ENCODE measurements around the gene COG2. TPM values are rescaled to one million over a fixed set of nuclear protein-coding genes. Genes with fewer than 3 reads are reported as not detected.

The COG2 gene
- total RNA-seq, 1 experiment from 2014 or later, result 46.9 TPM

DNA sequence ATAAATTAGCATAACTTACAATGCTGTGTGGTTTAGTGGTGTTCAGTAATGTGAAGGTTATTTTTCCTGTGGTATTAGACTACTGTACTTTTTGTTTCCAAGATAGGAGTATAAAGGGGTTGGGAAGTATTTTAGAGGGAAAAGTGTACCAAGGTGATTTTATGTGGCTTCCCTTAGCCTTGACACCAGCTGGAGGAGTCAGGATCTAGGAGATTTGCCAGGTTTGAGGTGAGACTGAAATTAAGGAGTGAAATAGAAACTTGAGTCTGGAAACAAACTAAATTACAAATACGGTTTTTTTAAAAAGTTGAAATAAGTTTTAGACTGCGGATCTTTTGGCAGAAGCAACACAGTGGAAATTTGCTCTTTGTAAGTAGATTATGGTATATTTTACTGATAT, 32.3 kb downstream of the COG2 start:
- ChIA-PET POLR2A (no interaction called here), CTCF (no interaction called here)
- H3K9me3 Mint-ChIP-seq (ENCODE audit: unreplicated experiment), result peaks cover 17% of the 10 kb centered on the region
- no peaks in the 10 kb centered on the region for H3K9me3 ChIP-seq
- no peaks in the 10 kb centered on the region for H3K27me3 Mint-ChIP-seq (ENCODE audit: insufficient read depth, unreplicated experiment)
- peaks cover 52% of the 10 kb centered on the region for H3K36me3 Mint-ChIP-seq (ENCODE audit: insufficient read depth, unreplicated experiment)
- H3K4me1 ChIP-seq, result no peaks in the 10 kb centered on the region
- no TSS peak for BruUV-seq (replicated peaks)
- no peak for DNase-seq
- no peak overlapping the region for H3K4me3 Mint-ChIP-seq (ENCODE audit: unreplicated experiment)
- no peaks in the 10 kb centered on the region for H3K27me3 ChIP-seq (replicated peaks; ENCODE audit: control insufficient read depth, insufficient read depth, low read length)
- TF ChIP-seq, protein P1, sequence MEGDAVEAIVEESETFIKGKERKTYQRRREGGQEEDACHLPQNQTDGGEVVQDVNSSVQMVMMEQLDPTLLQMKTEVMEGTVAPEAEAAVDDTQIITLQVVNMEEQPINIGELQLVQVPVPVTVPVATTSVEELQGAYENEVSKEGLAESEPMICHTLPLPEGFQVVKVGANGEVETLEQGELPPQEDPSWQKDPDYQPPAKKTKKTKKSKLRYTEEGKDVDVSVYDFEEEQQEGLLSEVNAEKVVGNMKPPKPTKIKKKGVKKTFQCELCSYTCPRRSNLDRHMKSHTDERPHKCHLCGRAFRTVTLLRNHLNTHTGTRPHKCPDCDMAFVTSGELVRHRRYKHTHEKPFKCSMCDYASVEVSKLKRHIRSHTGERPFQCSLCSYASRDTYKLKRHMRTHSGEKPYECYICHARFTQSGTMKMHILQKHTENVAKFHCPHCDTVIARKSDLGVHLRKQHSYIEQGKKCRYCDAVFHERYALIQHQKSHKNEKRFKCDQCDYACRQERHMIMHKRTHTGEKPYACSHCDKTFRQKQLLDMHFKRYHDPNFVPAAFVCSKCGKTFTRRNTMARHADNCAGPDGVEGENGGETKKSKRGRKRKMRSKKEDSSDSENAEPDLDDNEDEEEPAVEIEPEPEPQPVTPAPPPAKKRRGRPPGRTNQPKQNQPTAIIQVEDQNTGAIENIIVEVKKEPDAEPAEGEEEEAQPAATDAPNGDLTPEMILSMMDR (IDR thresholded peaks at IDR 0.05; ENCODE audit: insufficient read depth in 1 of 2, low read depth in 1 of 2, low read length in 1 of 2, severe bottlenecking in 1 of 2, unreplicated experiment in 1 of 2), result no peak
- intact Hi-C loops (cut with micrococcal nuclease; ENCODE audit: unreplicated experiment), result no loop called here
- H3K27ac Mint-ChIP-seq (ENCODE audit: unreplicated experiment), result no peak overlapping the region
- H3K4me3 ChIP-seq (ENCODE audit: low read depth, low read length), result no peak overlapping the region
- H3K4me1 Mint-ChIP-seq (ENCODE audit: low read depth, unreplicated experiment), result no peaks in the 10 kb centered on the region
- peaks cover 1% of the 10 kb centered on the region; the same call in 1 of the 2 replicates for H3K36me3 ChIP-seq (ENCODE audit: control insufficient read depth, insufficient read depth, low read length)

DNA sequence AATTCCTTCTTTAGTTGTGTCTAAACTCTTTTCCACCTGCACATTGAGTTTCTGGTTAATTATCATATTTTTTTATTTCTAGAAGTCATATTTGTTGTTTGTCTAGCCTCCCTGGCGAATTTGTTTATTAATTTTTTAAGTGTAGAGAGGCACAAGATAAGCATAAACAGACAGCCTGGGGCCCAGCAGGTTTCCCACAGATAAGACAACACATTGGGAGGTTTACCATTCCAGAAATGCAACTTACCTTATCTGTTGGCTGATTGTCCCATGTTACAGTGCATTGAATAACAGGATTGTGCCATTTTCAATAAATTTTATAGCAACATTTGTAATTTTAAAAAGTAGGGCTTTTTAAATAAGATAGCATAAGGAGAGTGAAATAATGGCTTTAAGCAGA, 34.9 kb downstream of the COG2 start:
- POLR2A ChIA-PET, result no interaction called here
- Mint-ChIP-seq H3K9me3 (ENCODE audit: unreplicated experiment) (peaks cover 17% of the 10 kb centered on the region), H3K27me3 (ENCODE audit: insufficient read depth, unreplicated experiment) (no peaks in the 10 kb centered on the region), H3K27ac (ENCODE audit: unreplicated experiment) (no peak overlapping the region), H3K36me3 (ENCODE audit: insufficient read depth, unreplicated experiment) (peaks cover 45% of the 10 kb centered on the region), H3K4me3 (ENCODE audit: unreplicated experiment) (no peak overlapping the region), H3K4me1 (ENCODE audit: low read depth, unreplicated experiment) (peaks cover 1% of the 10 kb centered on the region)
- Histone ChIP-seq H3K4me1 (no peaks in the 10 kb centered on the region), H3K9me3 (no peaks in the 10 kb centered on the region), H3K4me3 (ENCODE audit: low read depth, low read length) (no peak overlapping the region), H3K36me3 (ENCODE audit: control insufficient read depth, insufficient read depth, low read length) (peaks cover 1% of the 10 kb centered on the region; the same call in 1 of the 2 replicates), H3K27me3 (replicated peaks; ENCODE audit: control insufficient read depth, insufficient read depth, low read length) (no peaks in the 10 kb centered on the region)
- intact Hi-C loops (cut with micrococcal nuclease; ENCODE audit: unreplicated experiment), result no loop called here
- BruUV-seq (replicated peaks), result no TSS peak
- TF ChIP-seq, protein P1 (IDR thresholded peaks at IDR 0.05; ENCODE audit: insufficient read depth in 1 of 2, low read depth in 1 of 2, low read length in 1 of 2, severe bottlenecking in 1 of 2, unreplicated experiment in 1 of 2), result no peak
- CTCF ChIA-PET, result no interaction called here
- no peak for DNase-seq

DNA sequence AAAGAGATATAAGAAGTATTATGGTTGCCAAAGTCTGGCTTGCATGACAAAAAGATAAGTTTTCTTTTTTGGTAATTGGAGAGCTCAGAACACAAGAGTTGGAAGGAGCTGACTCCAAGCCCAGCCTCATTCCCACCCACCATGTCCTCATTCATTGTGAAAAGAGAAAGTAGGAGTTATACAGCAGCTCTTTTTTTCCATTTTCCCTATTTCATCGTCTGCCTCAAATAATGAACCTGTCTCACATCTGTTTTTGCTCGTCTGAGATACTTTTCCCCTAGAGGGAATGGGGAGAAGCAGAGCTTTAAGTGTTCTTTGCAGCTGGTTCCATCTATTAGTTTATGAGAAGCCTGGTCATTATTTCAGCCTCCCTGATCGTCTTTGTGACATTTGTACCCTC, 36.9 kb downstream of the COG2 start:
- DNase-seq, result no peak
- Mint-ChIP-seq H3K27ac (ENCODE audit: unreplicated experiment) (no peak overlapping the region), H3K36me3 (ENCODE audit: insufficient read depth, unreplicated experiment) (peaks cover 51% of the 10 kb centered on the region), H3K9me3 (ENCODE audit: unreplicated experiment) (peaks cover 17% of the 10 kb centered on the region), H3K4me3 (ENCODE audit: unreplicated experiment) (no peak overlapping the region), H3K27me3 (ENCODE audit: insufficient read depth, unreplicated experiment) (no peaks in the 10 kb centered on the region), H3K4me1 (ENCODE audit: low read depth, unreplicated experiment) (peaks cover 12% of the 10 kb centered on the region)
- ChIA-PET POLR2A (interaction anchor here (0.6 kb wide), 1 partner anchor 191 kb away, joined by 3 read pairs; no protein-coding TSS in a partner anchor), CTCF (no interaction called here)
- intact Hi-C loops (cut with micrococcal nuclease; ENCODE audit: unreplicated experiment), result no loop called here
- BruUV-seq (replicated peaks), result no TSS peak
- TF ChIP-seq, protein P1 (IDR thresholded peaks at IDR 0.05; ENCODE audit: insufficient read depth in 1 of 2, low read depth in 1 of 2, low read length in 1 of 2, severe bottlenecking in 1 of 2, unreplicated experiment in 1 of 2), result no peak
- Histone ChIP-seq H3K4me3 (ENCODE audit: low read depth, low read length) (no peak overlapping the region), H3K4me1 (no peaks in the 10 kb centered on the region), H3K9me3 (no peaks in the 10 kb centered on the region), H3K27me3 (replicated peaks; ENCODE audit: control insufficient read depth, insufficient read depth, low read length) (no peaks in the 10 kb centered on the region), H3K36me3 (ENCODE audit: control insufficient read depth, insufficient read depth, low read length) (peaks cover 1% of the 10 kb centered on the region; the same call in 1 of the 2 replicates)

Data from Caco-2 (cell line).